Hepatocyte (in vitro differentiated cells): Measurements from ENCODE around the gene ZSCAN5A.

Experiments used
- EZH2phosphoT487 ChIP-seq: fragments of 200-600 bp; sonication (generic); IDR thresholded peaks from one replicate; pipeline ENCODE4 v1.6.1; 2018; ENCODE audit warnings: antibody characterized with exemption, mild to moderate bottlenecking, low read depth, moderate library complexity; ENCODE audit not compliant: unreplicated experiment, severe bottlenecking
- TF ChIP-seq, protein P1 (sequence below): fragments of 200-600 bp; sonication (generic); IDR thresholded peaks from 2 replicates; pipeline ENCODE4 v1.5.1; 2016; ENCODE audit warnings: antibody characterized with exemption, mild to moderate bottlenecking; ENCODE audit not compliant: poor library complexity

DNA sequence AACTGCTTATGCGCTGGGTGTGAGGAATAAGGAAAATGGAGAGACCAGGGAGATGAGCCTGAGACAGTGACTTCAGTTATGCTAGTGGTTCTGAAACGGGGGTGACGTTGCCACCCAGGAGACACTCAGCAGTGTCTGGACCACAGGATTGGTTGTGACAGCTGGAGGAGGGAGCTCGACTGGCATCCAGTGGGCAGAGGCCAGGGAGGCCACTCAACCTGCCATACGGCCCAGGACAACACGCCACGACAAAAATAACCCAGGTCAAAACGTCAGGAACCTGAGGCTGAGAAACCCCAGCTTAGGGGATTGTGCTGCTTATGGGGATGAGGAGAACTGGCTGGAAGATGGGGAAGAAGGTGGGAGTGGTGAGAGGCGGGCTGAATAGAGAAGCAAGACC lies 10.4 kb downstream of the ZSCAN5A start:
- TF ChIP-seq EZH2phosphoT487, result no peak
- TF ChIP-seq, protein P1, sequence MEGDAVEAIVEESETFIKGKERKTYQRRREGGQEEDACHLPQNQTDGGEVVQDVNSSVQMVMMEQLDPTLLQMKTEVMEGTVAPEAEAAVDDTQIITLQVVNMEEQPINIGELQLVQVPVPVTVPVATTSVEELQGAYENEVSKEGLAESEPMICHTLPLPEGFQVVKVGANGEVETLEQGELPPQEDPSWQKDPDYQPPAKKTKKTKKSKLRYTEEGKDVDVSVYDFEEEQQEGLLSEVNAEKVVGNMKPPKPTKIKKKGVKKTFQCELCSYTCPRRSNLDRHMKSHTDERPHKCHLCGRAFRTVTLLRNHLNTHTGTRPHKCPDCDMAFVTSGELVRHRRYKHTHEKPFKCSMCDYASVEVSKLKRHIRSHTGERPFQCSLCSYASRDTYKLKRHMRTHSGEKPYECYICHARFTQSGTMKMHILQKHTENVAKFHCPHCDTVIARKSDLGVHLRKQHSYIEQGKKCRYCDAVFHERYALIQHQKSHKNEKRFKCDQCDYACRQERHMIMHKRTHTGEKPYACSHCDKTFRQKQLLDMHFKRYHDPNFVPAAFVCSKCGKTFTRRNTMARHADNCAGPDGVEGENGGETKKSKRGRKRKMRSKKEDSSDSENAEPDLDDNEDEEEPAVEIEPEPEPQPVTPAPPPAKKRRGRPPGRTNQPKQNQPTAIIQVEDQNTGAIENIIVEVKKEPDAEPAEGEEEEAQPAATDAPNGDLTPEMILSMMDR, result no peak
